HepG2 (cell line): ENCODE results near the gene OR2AK2.

Experiments used
- CC2D1A ChIP-seq: sonication (generic); formaldehyde crosslinking; IDR thresholded peaks from 2 replicates; pipeline ENCODE4 v1.8.1; 2023; ENCODE audit warnings: mild to moderate bottlenecking, missing genetic modification reagents
- EED ChIP-seq: sonication (generic); formaldehyde crosslinking; IDR thresholded peaks from 2 replicates; pipeline ENCODE4 v1.5.0; 2020; ENCODE audit warnings: mild to moderate bottlenecking, missing genetic modification reagents
- ELF4 ChIP-seq: sonication (generic); formaldehyde crosslinking; IDR thresholded peaks from 2 replicates; pipeline ENCODE4 v1.5.0; 2020; ENCODE audit warnings: missing genetic modification reagents, mild to moderate bottlenecking, moderate library complexity, borderline replicate concordance
- HMG20B ChIP-seq: conservative IDR thresholded peaks from 2 replicates; pipeline ENCODE4 v1.6.1; 2016; ENCODE audit warnings: missing genetic modification reagents, missing compliant biosample characterization
- HNRNPK ChIP-seq: fragments of 200-400 bp; formaldehyde crosslinking; IDR thresholded peaks from 2 replicates; pipeline ENCODE4 v1.6.1; 2018; ENCODE audit warnings: low read length, low read depth, moderate library complexity, mild to moderate bottlenecking; ENCODE audit not compliant: poor library complexity, severe bottlenecking
- SMAD3 ChIP-seq: sonication (generic); formaldehyde crosslinking; IDR thresholded peaks from 2 replicates; pipeline ENCODE4 v1.4.0; 2020; ENCODE audit warnings: missing genetic modification reagents
- ZNF33B ChIP-seq: sonication (generic); formaldehyde crosslinking; IDR thresholded peaks from 2 replicates; pipeline ENCODE4 v1.5.1; 2020; ENCODE audit warnings: mild to moderate bottlenecking, missing genetic modification reagents
- ZNF614 ChIP-seq: IDR thresholded peaks from 2 replicates; pipeline ENCODE4 v1.6.1; 2018; ENCODE audit warnings: missing biosample characterization, missing genetic modification reagents, inconsistent platforms, borderline replicate concordance
- TF ChIP-seq, protein P1 (sequence below): sonication (generic); formaldehyde crosslinking; IDR thresholded peaks from 2 replicates; pipeline ENCODE4 v1.4.0; 2020; ENCODE audit warnings: missing genetic modification reagents, mild to moderate bottlenecking, borderline replicate concordance
- TF ChIP-seq, protein P2 (sequence below): sonication (generic); formaldehyde crosslinking; IDR thresholded peaks from 2 replicates; pipeline ENCODE4 v1.8.0; 2022; ENCODE audit warnings: low read depth, missing genetic modification reagents
- TF ChIP-seq, protein P3 (sequence below): sonication (generic); formaldehyde crosslinking; IDR thresholded peaks from 2 replicates; pipeline ENCODE4 v1.4.0; 2020; ENCODE audit warnings: missing genetic modification reagents

DNA sequence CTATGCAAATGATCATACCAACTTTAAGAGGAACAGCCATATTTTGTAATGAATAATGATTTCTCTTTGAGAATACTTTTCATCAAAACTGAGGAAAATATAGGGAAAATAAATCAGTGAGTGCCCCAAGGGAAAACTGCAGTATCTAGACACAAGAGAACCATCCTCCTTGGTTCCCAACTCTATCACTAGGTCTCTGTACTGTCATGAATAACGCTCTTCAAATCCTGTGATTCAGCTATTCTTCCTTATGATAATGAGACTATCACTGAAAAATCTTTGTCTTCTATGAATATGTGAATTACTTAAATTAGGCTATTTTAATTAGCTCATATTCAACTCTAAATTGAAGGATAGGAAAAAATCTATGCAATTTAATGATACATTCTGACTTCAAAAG lies 50.8 kb downstream of the OR2AK2 start:
- TF ChIP-seq ZNF33B (no peak), ZNF614 (CRISPR knock-in tag) (no peak), SMAD3 (CRISPR knock-in tag) (no peak), HNRNPK (no peak), ELF4 (CRISPR knock-in tag) (no peak), HMG20B (CRISPR knock-in tag) (no peak), CC2D1A (no peak), EED (CRISPR knock-in tag) (no peak)
- TF ChIP-seq, protein P1, sequence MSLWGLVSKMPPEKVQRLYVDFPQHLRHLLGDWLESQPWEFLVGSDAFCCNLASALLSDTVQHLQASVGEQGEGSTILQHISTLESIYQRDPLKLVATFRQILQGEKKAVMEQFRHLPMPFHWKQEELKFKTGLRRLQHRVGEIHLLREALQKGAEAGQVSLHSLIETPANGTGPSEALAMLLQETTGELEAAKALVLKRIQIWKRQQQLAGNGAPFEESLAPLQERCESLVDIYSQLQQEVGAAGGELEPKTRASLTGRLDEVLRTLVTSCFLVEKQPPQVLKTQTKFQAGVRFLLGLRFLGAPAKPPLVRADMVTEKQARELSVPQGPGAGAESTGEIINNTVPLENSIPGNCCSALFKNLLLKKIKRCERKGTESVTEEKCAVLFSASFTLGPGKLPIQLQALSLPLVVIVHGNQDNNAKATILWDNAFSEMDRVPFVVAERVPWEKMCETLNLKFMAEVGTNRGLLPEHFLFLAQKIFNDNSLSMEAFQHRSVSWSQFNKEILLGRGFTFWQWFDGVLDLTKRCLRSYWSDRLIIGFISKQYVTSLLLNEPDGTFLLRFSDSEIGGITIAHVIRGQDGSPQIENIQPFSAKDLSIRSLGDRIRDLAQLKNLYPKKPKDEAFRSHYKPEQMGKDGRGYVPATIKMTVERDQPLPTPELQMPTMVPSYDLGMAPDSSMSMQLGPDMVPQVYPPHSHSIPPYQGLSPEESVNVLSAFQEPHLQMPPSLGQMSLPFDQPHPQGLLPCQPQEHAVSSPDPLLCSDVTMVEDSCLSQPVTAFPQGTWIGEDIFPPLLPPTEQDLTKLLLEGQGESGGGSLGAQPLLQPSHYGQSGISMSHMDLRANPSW (CRISPR knock-in tag) = no peak
- TF ChIP-seq, protein P2, sequence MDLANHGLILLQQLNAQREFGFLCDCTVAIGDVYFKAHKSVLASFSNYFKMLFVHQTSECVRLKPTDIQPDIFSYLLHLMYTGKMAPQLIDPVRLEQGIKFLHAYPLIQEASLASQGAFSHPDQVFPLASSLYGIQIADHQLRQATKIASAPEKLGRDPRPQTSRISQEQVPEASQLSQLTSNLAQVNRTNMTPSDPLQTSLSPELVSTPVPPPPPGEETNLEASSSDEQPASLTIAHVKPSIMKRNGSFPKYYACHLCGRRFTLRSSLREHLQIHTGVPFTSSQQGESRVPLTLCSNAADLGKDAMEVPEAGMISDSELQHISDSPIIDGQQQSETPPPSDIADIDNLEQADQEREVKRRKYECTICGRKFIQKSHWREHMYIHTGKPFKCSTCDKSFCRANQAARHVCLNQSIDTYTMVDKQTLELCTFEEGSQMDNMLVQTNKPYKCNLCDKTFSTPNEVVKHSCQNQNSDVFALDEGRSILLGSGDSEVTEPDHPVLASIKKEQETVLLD (CRISPR knock-in tag) = no peak
- TF ChIP-seq, protein P3, sequence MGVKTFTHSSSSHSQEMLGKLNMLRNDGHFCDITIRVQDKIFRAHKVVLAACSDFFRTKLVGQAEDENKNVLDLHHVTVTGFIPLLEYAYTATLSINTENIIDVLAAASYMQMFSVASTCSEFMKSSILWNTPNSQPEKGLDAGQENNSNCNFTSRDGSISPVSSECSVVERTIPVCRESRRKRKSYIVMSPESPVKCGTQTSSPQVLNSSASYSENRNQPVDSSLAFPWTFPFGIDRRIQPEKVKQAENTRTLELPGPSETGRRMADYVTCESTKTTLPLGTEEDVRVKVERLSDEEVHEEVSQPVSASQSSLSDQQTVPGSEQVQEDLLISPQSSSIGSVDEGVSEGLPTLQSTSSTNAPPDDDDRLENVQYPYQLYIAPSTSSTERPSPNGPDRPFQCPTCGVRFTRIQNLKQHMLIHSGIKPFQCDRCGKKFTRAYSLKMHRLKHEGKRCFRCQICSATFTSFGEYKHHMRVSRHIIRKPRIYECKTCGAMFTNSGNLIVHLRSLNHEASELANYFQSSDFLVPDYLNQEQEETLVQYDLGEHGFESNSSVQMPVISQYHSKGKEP = no peak
